HepG2 (cell line): ENCODE data around the gene TJP1. TPM values are rescaled to one million over a fixed set of nuclear protein-coding genes. Genes with fewer than 3 reads are reported as not detected.

ENCODE experiments used
- ATF1 ChIP-seq: IDR thresholded peaks from 2 replicates; pipeline ENCODE4 v1.6.1; 2016; ENCODE audit warnings: mild to moderate bottlenecking, control low read depth
- CCAR2 ChIP-seq: fragments of 200-400 bp; formaldehyde crosslinking; optimal IDR thresholded peaks from 2 replicates; pipeline ENCODE3; 2018; ENCODE audit warnings: low read depth, mild to moderate bottlenecking, low read length, moderate library complexity
- FOXM1 ChIP-seq: sonication (generic); formaldehyde crosslinking; IDR thresholded peaks from 2 replicates; pipeline ENCODE4 v1.5.0; 2020; ENCODE audit warnings: missing genetic modification reagents
- FOXO1 ChIP-seq: sonication (generic); formaldehyde crosslinking; IDR thresholded peaks from 2 replicates; pipeline ENCODE4 v1.4.0; 2020; ENCODE audit warnings: missing genetic modification reagents
- GATA4 ChIP-seq: sonication (generic); IDR thresholded peaks from 2 replicates; pipeline ENCODE4 v1.6.1; 2016; ENCODE audit warnings: antibody characterized with exemption, low read depth, borderline replicate concordance
- KLF12 ChIP-seq: sonication (generic); formaldehyde crosslinking; IDR thresholded peaks from 2 replicates; pipeline ENCODE4 v1.4.0; 2020; ENCODE audit warnings: missing genetic modification reagents, borderline replicate concordance
- KLF13 ChIP-seq: sonication (generic); formaldehyde crosslinking; IDR thresholded peaks from 2 replicates; pipeline ENCODE4 v1.4.0; 2020; ENCODE audit warnings: mild to moderate bottlenecking, missing genetic modification reagents
- MZF1 ChIP-seq: sonication (generic); formaldehyde crosslinking; IDR thresholded peaks from 2 replicates; pipeline ENCODE4 v1.8.1; 2023; ENCODE audit warnings: mild to moderate bottlenecking, missing genetic modification reagents, borderline replicate concordance
- NCOA5 ChIP-seq: sonication (generic); formaldehyde crosslinking; IDR thresholded peaks from 2 replicates; pipeline ENCODE4 v1.4.0; 2020; ENCODE audit warnings: missing genetic modification reagents
- PHB2 ChIP-seq: fragments of 450-650 bp; IDR thresholded peaks from 2 replicates; pipeline ENCODE4 v1.6.1; 2018; ENCODE audit not compliant: partially characterized antibody
- SP140L ChIP-seq: sonication (generic); formaldehyde crosslinking; IDR thresholded peaks from 2 replicates; pipeline ENCODE4 v1.4.0; 2020; ENCODE audit warnings: missing genetic modification reagents, borderline replicate concordance
- TBP ChIP-seq: sonication (generic); formaldehyde crosslinking; IDR thresholded peaks from 2 replicates; pipeline ENCODE4 v1.5.0; 2020; ENCODE audit warnings: missing genetic modification reagents
- ZBTB7A ChIP-seq: sonication (generic); formaldehyde crosslinking; IDR thresholded peaks from 2 replicates; pipeline ENCODE4 v1.8.0; 2022; ENCODE audit warnings: mild to moderate bottlenecking, missing genetic modification reagents
- ZNF10 ChIP-seq: sonication (generic); formaldehyde crosslinking; IDR thresholded peaks from 2 replicates; pipeline ENCODE4 v1.4.0; 2020; ENCODE audit warnings: mild to moderate bottlenecking, low read depth, missing genetic modification reagents, borderline replicate concordance
- ZNF782 ChIP-seq: sonication (generic); formaldehyde crosslinking; IDR thresholded peaks from 2 replicates; pipeline ENCODE4 v1.4.0; 2020; ENCODE audit warnings: missing genetic modification reagents, mild to moderate bottlenecking, borderline replicate concordance
- polyA plus RNA-seq, 8 experiments: library from polyadenylated mRNA; depleted of rRNA in 3 of 8; stranded (reverse) in 7 of 8; unstranded in 1 of 8; fragments of >200 nt; fragmentation: Illumina TruSeq in 4 of 8; extraction: Trizol in 4 of 8; gene quantifications; 2 replicates each; pipeline versions ENCODE4 v1.2.1 to v1.2.3, GENCODE V29; 2011 to 2016; ENCODE audit warnings: low read depth in 4 of 8, missing spikeins in 1 of 8, mixed read lengths in 1 of 8; ENCODE audit not compliant: insufficient read depth in 1 of 8
- total RNA-seq, 5 experiments: library from RNA; depleted of rRNA; stranded (reverse); fragments of >200 nt; fragmentation: Illumina TruSeq; extraction: Trizol; gene quantifications; 2 replicates each; pipeline ENCODE4 v1.2.3, GENCODE V29; 2016; ENCODE audit warnings: low read depth in 1 of 5
- TF ChIP-seq, protein P1 (sequence below): sonication (generic); formaldehyde crosslinking; IDR thresholded peaks from 2 replicates; pipeline ENCODE4 v1.5.0; 2020; ENCODE audit warnings: missing genetic modification reagents
- TF ChIP-seq, protein P2 (sequence below): sonication (generic); formaldehyde crosslinking; IDR thresholded peaks from 2 replicates; pipeline ENCODE4 v1.9.0; 2021; ENCODE audit warnings: missing genetic modification reagents, mild to moderate bottlenecking, borderline replicate concordance
- TF ChIP-seq, protein P3 (sequence below): sonication (generic); formaldehyde crosslinking; IDR thresholded peaks from 2 replicates; pipeline ENCODE4 v1.5.1; 2020; ENCODE audit warnings: missing genetic modification reagents, mild to moderate bottlenecking, borderline replicate concordance
- TF ChIP-seq, protein P4 (sequence below): sonication (generic); formaldehyde crosslinking; IDR thresholded peaks from 2 replicates; pipeline ENCODE4 v1.5.0; 2020; ENCODE audit warnings: missing genetic modification reagents
- TF ChIP-seq, protein P5 (sequence below): sonication (generic); formaldehyde crosslinking; IDR thresholded peaks from 2 replicates; pipeline ENCODE4 v1.4.0; 2020; ENCODE audit warnings: mild to moderate bottlenecking, missing genetic modification reagents, borderline replicate concordance

TJP1 gene
- total and polyA plus RNA-seq, 2 of the 13 experiments (the other 11 are each of a cell fraction or from before 2014, with no cell fraction given): 25.9 to 27.1 TPM

DNA sequence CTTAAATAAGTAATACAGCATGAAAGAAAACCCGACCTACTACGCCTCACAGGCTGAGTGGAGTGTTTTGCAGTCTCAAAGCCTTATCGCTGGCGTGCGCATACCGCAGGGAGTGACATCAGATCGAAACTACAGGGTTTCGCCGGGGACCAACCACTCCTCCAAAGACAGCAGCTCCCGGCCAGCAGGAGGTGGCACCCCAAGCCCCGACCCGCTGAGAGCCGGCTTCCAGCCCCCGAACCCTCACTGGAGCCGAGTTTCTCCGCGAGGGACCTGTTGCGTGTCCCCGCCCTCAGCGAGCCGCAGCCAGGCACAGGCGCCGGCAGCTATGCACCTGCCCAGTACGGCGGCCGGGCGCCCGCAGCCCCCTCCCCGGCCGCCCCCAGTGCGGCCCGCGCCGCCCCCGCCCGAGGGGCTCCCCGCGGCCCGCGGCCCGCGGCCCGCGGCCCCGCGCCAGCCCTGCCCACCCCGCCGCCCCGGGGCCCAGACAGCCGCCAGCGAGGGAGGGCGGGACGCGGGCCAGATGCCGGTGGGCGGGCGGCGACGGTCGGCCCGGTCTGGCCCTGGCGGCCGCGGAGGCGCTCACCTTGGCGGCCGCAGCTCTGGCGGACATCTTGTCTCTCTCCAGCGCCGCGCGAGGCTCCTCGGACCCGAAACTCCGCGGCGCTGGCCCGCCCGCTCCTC, 710 bp downstream of the TJP1 start (continued):
- TF ChIP-seq TBP (CRISPR knock-in tag) (no peak), GATA4 (no peak), KLF12 (CRISPR knock-in tag) (no peak; the same call in 1 of the 2 replicates), MZF1 (CRISPR knock-in tag) (no peak), SP140L (CRISPR knock-in tag) (no peak), FOXM1 (CRISPR knock-in tag) (no peak), ATF1 (CRISPR knock-in tag) (no peak), CCAR2 (no peak), NCOA5 (no peak), ZNF782 (0 out of 2 replicates have a peak, but pooled peaks have one; percentile 13), ZNF10 (CRISPR knock-in tag) (no peak), PHB2 (no peak), ZBTB7A (CRISPR knock-in tag) (no peak), FOXO1 (CRISPR knock-in tag) (no peak), KLF13 (CRISPR knock-in tag) (no peak)
- TF ChIP-seq, protein P1, sequence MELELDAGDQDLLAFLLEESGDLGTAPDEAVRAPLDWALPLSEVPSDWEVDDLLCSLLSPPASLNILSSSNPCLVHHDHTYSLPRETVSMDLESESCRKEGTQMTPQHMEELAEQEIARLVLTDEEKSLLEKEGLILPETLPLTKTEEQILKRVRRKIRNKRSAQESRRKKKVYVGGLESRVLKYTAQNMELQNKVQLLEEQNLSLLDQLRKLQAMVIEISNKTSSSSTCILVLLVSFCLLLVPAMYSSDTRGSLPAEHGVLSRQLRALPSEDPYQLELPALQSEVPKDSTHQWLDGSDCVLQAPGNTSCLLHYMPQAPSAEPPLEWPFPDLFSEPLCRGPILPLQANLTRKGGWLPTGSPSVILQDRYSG: no peak
- TF ChIP-seq, protein P2, sequence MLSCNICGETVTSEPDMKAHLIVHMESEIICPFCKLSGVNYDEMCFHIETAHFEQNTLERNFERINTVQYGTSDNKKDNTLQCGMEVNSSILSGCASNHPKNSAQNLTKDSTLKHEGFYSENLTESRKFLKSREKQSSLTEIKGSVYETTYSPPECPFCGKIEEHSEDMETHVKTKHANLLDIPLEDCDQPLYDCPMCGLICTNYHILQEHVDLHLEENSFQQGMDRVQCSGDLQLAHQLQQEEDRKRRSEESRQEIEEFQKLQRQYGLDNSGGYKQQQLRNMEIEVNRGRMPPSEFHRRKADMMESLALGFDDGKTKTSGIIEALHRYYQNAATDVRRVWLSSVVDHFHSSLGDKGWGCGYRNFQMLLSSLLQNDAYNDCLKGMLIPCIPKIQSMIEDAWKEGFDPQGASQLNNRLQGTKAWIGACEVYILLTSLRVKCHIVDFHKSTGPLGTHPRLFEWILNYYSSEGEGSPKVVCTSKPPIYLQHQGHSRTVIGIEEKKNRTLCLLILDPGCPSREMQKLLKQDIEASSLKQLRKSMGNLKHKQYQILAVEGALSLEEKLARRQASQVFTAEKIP (CRISPR knock-in tag): no peak
- TF ChIP-seq, protein P3, sequence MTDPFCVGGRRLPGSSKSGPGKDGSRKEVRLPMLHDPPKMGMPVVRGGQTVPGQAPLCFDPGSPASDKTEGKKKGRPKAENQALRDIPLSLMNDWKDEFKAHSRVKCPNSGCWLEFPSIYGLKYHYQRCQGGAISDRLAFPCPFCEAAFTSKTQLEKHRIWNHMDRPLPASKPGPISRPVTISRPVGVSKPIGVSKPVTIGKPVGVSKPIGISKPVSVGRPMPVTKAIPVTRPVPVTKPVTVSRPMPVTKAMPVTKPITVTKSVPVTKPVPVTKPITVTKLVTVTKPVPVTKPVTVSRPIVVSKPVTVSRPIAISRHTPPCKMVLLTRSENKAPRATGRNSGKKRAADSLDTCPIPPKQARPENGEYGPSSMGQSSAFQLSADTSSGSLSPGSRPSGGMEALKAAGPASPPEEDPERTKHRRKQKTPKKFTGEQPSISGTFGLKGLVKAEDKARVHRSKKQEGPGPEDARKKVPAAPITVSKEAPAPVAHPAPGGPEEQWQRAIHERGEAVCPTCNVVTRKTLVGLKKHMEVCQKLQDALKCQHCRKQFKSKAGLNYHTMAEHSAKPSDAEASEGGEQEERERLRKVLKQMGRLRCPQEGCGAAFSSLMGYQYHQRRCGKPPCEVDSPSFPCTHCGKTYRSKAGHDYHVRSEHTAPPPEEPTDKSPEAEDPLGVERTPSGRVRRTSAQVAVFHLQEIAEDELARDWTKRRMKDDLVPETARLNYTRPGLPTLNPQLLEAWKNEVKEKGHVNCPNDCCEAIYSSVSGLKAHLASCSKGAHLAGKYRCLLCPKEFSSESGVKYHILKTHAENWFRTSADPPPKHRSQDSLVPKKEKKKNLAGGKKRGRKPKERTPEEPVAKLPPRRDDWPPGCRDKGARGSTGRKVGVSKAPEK (CRISPR knock-in tag): no peak
- TF ChIP-seq, protein P4, sequence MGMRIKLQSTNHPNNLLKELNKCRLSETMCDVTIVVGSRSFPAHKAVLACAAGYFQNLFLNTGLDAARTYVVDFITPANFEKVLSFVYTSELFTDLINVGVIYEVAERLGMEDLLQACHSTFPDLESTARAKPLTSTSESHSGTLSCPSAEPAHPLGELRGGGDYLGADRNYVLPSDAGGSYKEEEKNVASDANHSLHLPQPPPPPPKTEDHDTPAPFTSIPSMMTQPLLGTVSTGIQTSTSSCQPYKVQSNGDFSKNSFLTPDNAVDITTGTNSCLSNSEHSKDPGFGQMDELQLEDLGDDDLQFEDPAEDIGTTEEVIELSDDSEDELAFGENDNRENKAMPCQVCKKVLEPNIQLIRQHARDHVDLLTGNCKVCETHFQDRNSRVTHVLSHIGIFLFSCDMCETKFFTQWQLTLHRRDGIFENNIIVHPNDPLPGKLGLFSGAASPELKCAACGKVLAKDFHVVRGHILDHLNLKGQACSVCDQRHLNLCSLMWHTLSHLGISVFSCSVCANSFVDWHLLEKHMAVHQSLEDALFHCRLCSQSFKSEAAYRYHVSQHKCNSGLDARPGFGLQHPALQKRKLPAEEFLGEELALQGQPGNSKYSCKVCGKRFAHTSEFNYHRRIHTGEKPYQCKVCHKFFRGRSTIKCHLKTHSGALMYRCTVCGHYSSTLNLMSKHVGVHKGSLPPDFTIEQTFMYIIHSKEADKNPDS (CRISPR knock-in tag): no peak
- TF ChIP-seq, protein P5, sequence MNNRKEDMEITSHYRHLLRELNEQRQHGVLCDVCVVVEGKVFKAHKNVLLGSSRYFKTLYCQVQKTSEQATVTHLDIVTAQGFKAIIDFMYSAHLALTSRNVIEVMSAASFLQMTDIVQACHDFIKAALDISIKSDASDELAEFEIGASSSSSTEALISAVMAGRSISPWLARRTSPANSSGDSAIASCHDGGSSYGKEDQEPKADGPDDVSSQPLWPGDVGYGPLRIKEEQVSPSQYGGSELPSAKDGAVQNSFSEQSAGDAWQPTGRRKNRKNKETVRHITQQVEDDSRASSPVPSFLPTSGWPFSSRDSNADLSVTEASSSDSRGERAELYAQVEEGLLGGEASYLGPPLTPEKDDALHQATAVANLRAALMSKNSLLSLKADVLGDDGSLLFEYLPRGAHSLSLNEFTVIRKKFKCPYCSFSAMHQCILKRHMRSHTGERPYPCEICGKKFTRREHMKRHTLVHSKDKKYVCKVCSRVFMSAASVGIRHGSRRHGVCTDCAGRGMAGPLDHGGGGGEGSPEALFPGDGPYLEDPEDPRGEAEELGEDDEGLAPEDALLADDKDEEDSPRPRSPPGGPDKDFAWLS: no peak
